Stimulated activated CD4-positive, alpha-beta T cell treated with anti-CD3 and anti-CD28 coated beads, Interleukin-4, amount 100 ng/mL, for 4 hours (primary cell): ENCODE measurements around the gene PABPC1L2B.
"Not testable (repeated sequence)": the region's sequence is repeated elsewhere in the genome, so short reads cannot be mapped to it uniquely, and the experiment has no call there.

Experiments used
- DNase-seq, 2 experiments: peaks; one replicate each; pipeline ENCODE4 v3.0.0-alpha.2; 2020

Gene PABPC1L2B

GRCh38 chrX:73002733-73003132 is at the start of gene PABPC1L2B:
TSS of gene PABPC1L2B (plus strand) at chrX:73002939. CDS start at chrX:73003643, 704 bp downstream.
- not testable (repeated sequence) for DNase-seq

DNA sequence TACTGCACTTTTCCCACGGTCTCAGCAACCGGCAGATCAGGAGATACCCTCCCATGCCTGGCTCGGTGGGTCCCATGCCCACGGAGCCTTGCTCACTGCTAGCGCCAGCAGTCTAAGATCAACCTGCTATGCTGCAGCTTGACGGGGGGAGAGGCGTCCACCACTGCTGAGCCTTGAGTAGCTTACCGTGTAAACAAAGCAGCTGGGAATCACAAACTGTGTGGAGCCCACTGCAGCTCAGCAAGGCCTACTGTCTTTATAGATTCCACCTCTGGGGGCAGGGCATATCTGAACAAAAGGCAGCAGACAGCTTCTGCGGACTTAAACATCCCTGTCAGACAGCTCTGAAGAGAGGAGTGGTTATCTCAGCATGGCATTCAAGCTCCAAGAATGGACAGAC is 42.8 kb upstream of the PABPC1L2B start:
- DNase-seq = not testable (repeated sequence)

DNA sequence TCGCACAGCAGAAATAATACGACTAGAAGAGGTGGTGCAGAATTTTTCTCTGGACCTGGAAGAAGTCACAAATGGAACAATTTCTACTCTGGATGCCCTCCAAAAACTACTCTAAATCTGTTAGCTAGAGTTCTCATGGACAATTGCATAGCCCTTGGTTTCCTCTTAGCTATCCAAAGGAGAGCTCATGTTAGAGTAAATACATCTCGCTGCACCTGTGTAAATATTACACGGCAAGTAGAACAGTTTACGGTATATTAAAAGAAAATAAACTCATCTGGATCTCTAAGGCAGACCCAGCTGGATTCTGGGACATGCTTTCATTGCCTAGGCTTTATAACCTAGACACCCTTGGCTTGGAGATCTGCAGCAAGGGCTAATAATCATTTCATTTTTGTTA is 30.9 kb upstream of the PABPC1L2B start:
- DNase-seq = not testable (repeated sequence)

GRCh38 chrX:72974885-72975284 is 27.9 kb upstream of the PABPC1L2B start:
- not testable (repeated sequence) for DNase-seq

DNA sequence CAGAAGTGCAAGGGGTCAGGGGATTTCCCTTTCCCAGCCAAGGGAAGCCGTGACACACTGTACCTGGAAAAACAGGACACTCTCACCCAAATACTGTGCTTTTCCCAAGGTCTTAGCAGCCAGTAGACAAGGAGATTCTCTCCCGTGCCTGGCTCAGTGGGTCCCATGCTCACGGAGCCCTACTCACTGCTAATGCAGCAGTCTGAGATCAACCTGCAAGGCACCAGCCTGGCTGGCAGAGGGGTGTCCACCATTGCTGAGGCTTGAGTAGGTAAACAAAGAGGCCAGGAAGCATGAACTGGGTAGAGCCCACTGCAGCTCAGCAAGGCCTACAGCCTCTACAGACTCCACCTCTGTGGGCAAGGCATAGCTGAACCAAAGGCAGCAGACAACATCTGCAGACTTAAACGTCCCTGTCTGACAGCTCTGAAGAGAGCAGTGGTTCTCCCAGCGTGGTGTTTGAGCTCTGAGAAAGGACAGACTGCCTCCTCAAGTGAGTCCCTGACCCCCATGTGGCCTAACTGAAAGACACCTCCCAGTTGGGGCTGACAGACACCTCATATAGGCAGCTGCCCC is 21.8 kb upstream of the PABPC1L2B start:
- DNase-seq = not testable (repeated sequence)

DNA sequence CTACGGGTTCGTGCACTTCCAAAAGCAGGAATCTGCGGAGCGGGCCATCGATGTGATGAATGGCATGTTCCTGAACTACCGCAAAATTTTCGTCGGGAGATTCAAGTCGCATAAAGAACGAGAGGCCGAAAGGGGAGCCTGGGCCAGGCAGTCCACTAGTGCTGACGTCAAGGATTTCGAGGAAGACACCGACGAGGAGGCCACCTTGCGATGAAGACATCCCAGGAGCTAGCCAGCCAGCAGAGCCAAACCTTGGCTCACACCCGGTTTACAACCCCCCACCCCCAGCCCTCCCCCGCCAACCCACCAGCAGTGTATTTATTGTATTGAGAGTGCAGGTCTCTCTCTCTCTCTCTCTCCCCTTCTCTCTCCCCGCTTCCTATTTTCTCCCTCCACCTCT is 1.3 kb downstream of the PABPC1L2B start:
- not testable (repeated sequence) for DNase-seq

DNA sequence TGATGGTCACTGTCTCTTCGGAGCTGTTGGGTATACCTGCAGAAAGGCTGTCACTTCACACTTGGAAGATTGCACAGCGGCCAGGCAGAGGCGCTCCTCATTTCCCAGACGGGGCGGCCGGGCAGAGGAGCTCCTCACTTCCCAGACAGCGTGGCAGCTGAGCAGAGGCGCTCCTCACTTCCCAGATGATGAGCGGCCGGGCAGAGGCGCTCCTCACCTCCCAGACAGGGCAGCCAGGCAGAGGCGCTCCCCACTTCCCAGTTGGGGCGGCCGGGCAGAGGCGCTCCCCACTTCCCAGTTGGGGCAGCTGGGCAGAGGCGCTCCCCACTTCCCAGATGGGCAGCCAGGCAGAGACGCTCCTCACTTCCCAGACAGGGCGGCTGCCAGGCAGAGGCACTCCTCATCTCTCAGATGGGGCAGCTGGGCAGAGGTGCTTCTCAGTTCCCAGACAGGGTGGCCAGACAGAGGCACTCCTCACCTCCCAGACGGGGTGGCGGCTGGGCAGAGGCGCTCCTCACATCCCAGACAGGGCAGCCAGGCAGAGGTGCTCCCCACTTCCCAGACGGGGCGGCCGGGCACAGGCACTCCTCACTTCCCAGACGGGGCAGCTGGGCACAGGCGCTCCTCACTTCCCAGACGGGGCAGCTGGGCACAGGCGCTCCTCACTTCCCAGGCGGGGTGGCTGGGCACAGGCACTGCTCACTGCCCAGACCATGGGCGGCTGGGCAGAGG is 18.8 kb downstream of the PABPC1L2B start:
- no peak for DNase-seq

DNA sequence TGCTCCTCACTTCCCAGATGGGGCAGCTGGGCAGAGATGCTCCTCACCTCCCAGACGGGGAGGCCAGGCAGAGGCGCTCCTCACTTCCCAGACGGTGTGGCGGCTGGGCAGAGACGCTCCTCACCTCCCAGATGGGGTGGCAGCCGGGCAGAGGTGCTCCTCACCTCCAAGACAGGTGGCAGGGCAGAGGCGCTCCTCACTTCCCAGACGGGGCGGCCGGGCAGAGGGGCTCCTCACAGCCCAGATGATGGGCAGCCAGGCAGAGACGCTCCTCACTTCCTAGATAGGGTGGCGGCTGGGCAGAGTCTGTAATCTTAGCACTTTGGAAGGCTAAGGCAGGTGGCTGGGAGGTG is 19.3 kb downstream of the PABPC1L2B start:
- not testable (repeated sequence) for DNase-seq

DNA sequence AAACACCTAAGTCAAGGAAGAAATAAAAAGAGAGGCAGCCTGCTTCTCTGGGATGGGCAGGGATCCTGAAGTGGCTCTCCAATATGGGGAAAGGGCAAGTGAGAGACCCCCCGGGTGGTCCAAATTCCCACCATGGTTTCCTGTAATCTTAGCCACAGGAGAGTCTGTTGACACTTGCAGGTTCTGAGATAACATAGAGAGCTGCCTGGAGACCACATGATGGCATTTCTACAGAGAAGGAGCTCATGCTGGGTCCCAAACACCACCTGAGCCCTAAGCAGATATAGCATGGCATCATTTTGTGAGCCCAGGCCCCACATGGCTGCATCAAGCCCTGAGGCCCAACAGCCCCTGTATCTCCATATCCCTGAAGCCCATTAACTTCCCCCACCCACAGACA is 26.1 kb downstream of the PABPC1L2B start:
- no peak for DNase-seq
